ENCODE results near the gene KISS1R.

The KISS1R gene

GRCh38 chr19:938233-938923 lies 21.2 kb downstream of the KISS1R start:
- no peak for DNase-seq (ENCODE audit: low read depth in 2 of 2)

- no peak for DNase-seq (ENCODE audit: low read depth in 2 of 2)
Measured at GRCh38 chr19:939439-939838, 22.3 kb downstream of the KISS1R start.

DNA sequence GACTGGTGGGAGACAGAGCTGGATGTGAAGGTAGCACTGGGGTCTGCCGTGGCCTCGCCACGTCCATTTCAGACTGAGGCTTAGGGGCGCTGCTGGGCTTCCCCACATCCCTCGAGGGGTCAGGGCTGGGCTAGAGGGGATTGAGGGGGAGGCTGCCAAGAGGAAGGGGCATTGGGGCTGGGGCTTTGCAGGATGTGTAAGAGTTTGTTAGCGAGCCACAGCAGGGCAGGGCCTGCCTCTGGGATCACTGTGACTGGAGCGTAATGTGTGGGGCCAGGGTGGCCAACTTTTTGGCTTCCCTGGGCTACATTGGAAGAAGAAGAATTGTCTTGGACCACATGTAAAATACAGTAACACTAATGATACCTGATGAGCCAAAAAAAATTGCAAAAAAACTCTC lies 22.8 kb downstream of the KISS1R start:
- no peak for DNase-seq (ENCODE audit: low read depth in 2 of 2)

- peak in 1 of 2 donors; percentile 50 for DNase-seq (ENCODE audit: low read depth in 2 of 2)
Measured at GRCh38 chr19:940591-941291, 23.6 kb downstream of the KISS1R start.

- DNase-seq (ENCODE audit: low read depth in 2 of 2), result no peak
Measured at GRCh38 chr19:941292-942132, 24.4 kb downstream of the KISS1R start.

- DNase-seq (ENCODE audit: low read depth in 2 of 2), result no peak
Measured at GRCh38 chr19:942133-942645, 25.1 kb downstream of the KISS1R start.

- no peak for DNase-seq (ENCODE audit: low read depth in 2 of 2)
Measured at GRCh38 chr19:943551-944170, 26.5 kb downstream of the KISS1R start.

- DNase-seq (ENCODE audit: low read depth in 2 of 2), result no peak
Measured at GRCh38 chr19:944171-944567, 27.0 kb downstream of the KISS1R start.

- DNase-seq (ENCODE audit: low read depth in 2 of 2), result no peak
Measured at GRCh38 chr19:944663-945241, 27.6 kb downstream of the KISS1R start.

DNA sequence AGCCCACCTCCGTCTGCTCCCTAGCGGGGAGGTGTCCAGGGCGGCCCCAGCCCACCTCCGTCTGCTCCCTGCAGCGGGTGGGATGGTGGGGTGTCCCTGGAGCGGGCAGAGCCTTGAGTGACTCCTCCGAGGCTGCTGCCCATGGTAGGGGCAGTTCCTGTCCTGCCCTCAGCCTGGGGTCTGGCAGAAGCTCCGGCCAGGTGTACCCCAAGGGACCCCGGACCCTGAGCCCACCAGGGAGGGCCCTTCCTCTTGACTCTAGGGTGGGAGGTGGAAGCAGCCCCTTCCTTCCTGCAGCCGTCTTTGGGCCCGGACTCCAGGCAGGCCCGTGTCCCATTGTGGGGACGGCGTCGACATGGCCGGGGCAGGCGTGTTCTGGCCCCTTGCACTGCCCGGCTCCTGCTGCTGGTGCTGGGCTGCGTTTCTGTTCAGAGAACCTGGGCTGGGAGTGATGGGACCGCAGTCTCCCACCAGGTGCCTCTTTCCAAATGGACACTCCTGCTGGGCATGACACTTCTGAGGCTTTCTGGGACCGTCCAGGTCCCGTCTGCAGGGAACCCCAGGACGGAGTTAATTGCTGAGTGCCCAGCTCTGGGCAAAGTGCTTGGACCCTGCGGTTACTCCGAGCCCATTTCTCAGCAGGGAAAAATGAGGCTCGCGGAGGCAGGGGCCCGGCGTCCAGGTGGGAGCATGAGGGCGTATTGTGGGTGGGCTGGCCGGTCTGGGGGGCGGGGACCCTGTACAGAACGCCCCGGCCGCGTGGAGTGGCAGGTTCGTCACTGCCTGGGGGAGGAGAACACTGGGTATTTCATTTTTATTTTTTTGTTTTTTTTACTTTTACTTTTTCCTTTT lies 28.5 kb downstream of the KISS1R start:
- DNase-seq (ENCODE audit: low read depth in 2 of 2), result no peak

- DNase-seq (ENCODE audit: low read depth in 2 of 2), result no peak
Measured at GRCh38 chr19:947090-947706, 30.1 kb downstream of the KISS1R start.

DNA sequence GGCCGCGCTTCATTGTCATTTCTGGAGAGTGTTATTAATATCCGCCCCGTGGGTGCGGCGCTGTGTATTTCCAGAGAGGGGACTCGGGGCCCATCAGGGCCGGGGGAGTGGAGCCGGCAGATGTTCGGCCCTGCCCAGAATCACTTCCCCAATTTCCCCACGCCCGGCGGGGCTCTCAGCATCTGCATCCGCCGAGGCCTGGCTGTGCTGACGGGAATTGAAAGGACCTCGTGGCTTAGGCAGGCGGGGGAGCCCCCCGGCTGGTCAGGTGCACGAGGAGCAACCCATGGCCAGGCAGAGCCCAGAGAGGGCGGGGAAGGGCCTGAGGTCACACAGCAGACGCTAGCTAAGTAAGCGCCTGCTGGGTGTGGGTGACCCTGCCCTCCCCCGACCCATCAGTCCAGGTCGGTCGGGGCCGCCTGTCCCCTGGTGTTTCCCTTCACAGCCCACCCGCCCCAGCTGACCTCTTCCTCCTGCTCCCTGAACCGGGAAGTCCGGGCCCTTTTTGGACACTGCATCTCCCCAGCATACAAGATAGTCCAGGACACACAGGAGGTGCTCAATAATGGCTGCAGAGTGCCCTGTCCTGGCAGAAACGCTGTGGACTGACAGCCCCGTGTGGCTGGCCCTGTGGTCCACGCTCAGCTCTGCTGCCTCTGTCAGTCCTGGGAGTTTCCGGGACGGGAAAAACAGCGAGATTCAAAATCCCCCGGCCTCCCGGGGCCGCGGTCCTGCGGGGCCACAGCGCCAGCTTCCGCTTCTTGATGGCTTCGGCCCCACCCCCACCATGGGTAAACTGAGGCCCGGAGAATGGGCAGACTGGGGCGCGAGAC lies 30.8 kb downstream of the KISS1R start:
- DNase-seq (ENCODE audit: low read depth in 2 of 2), result no peak

- no peak for DNase-seq (ENCODE audit: low read depth in 2 of 2)
Measured at GRCh38 chr19:948842-949496, 31.8 kb downstream of the KISS1R start.

DNA sequence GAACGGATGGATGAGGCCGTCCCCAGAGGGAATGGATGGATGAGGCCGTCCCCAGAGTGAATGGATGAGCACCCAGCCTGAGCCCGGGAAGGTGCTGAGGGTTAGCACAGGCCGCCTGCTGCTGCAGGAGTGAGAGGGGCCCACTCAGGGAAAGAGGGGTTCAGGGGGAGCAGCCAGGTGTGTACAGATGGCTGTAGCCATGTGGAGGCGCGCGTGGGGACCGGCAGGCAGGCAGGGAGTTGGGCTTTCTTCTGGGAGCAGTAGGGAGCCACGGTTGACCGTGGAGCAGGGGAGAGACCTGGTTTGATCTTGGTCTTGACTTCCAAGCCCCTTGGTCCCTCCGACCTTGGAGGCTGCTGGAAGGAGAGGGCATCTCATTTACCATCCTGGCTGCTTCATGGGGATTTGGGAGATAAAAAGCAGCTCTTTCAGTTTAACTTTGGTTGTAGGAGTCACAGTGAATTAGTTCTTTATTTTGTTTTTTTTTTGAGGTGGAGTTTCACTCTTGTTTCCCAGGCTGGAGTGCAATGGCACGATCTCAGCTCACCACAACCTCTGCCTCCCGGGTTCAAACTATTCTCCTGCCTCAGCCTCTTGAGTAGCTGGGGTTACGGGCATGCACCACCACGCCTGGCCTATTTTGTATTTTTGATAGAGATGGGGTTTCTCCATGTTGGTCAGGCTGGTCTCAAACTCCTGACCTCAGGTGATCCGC lies 33.4 kb downstream of the KISS1R start:
- no peak for DNase-seq (ENCODE audit: low read depth in 2 of 2)

DNA sequence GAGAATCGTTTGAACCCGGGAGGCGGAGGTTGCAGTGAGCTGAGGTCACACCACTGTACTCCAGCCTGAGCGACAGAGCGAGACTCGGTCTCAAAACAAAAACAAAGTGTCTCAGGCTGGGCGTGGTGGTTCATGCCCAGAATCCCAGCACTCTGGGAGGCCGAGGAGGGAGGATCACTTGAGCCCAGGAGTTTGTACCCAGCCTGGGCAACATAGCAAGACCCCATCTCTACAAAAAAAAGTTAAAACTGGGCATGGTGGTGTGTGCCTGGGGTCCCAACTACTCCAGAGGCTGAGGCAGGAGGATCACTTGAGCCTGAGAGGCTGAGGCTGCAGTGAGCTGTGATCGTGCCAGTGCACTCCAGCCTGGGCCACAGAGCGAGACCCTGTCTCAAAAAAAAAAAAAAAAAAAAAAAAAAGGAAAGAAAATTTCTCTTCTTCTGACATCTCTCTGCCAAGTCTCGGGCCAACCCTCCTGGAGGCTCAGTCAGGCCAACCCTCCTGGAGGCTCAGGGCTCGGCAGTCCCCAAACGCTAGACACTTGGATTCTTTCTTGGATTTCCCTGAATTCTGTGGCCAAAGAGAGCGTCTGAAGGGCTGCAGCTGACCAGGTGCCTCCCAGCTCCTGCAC lies 35.0 kb downstream of the KISS1R start:
- no peak for DNase-seq (ENCODE audit: low read depth in 2 of 2)

DNA sequence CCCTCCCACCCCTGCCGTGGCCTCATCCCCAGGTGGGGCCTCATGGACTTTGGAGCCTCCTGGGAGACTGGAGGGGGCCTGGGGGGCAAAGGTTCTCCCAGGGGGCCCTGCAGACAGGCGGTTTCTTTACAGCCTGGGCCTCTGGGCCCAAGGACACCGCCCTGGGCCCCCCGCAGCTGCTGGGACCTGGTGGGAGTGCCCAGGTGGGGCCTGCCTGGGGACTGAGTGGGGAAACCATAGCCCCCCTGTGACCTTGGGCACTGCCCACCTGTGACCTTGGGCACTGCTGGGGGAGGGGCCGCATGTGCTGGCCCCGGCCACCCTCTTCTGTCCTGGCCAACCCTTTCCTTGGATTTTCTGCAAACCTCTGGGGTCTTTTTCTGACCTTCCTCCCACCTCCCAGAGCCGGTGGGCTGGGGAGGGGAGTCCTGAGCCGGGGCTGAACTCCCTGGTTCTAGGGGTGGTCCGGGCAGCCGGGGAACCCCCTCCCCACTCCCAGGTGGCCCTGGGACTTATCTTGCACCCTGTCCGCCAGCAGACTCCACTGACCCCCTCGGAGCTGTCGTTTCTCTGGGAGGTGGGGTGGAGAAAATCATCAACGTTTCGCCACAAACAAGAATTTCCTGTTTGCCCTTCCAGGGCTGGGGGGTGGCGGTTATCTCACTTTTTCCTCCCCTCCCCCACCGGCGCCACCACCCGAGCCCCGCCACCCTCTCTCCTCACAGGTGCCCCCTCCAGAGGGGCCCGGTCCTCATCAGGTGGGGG lies 35.7 kb downstream of the KISS1R start:
- DNase-seq (ENCODE audit: low read depth in 2 of 2), result no peak

All from stimulated activated CD4-positive, alpha-beta T cell treated with anti-CD3 and anti-CD28 coated beads, Interleukin-1b, Interleukin-23, amount 100 ng/mL, for 1 hour (primary cell).